ENCODE data around the gene LRIT3. TPM values are rescaled to one million over a fixed set of nuclear protein-coding genes. Genes with fewer than 3 reads are reported as not detected.

The LRIT3 gene
- total and polyA plus RNA-seq, 2 experiments from 2014 or later, result 0.11 TPM; not detected in 1

GRCh38 chr4:109833756-109834155, 14.2 kb upstream of the LRIT3 start:
- no peak overlapping the region for H3K4me3 ChIP-seq
- H3K9ac ChIP-seq, result no peak overlapping the region
- no peaks in the 10 kb centered on the region for H4K20me1 ChIP-seq (ENCODE audit: insufficient read depth)
- no peak overlapping the region for H3K27ac ChIP-seq
- in situ Hi-C loops (cut with MboI), result no loop called here
- no peak for DNase-seq
- no peaks in the 10 kb centered on the region for H3K27me3 ChIP-seq (replicated peaks; ENCODE audit: insufficient read depth)
- H3K36me3 ChIP-seq (ENCODE audit: low read depth), result no peaks in the 10 kb centered on the region
- H3K79me2 ChIP-seq (ENCODE audit: insufficient read depth), result no peaks in the 10 kb centered on the region
- H3K9me2 ChIP-seq (ENCODE audit: insufficient read depth), result no peaks in the 10 kb centered on the region
- no peak overlapping the region for H3K4me2 ChIP-seq (ENCODE audit: unreplicated experiment)
- no peak overlapping the region for H2AFZ ChIP-seq
- no peaks in the 10 kb centered on the region for H3F3A ChIP-seq (ENCODE audit: insufficient read depth)
- H3K9me3 ChIP-seq (ENCODE audit: low read depth), result no peaks in the 10 kb centered on the region
- 84 to 86% methylated on average over 4 of the region's 4 CpGs for WGBS, 2 experiments (ENCODE audit: low coverage in 1 of 2, low lambda C conversion rate in 2 of 2, missing lambda C conversion rate in 2 of 2)
- TF ChIP-seq EZH2 (IDR thresholded peaks at IDR 0.05; ENCODE audit: insufficient read depth, poor library complexity, severe bottlenecking) (no peak), EZH2phosphoT487 (IDR thresholded peaks at IDR 0.05; ENCODE audit: insufficient read depth, low read depth) (no peak)
- H3K4me1 ChIP-seq (ENCODE audit: insufficient read depth), result no peaks in the 10 kb centered on the region

GRCh38 chr4:109836985-109837384, 10.9 kb upstream of the LRIT3 start:
- H2AFZ ChIP-seq, result no peak overlapping the region
- WGBS, 2 experiments (ENCODE audit: low coverage in 1 of 2, low lambda C conversion rate in 2 of 2, missing lambda C conversion rate in 2 of 2), result 32 to 45% methylated on average over 3 of the region's 3 CpGs

GRCh38 chr4:109846395-109847098, 1.4 kb upstream of the LRIT3 start:
- in situ Hi-C loops (cut with MboI), result no loop called here
- H3F3A ChIP-seq (ENCODE audit: insufficient read depth), result no peaks in the 10 kb centered on the region
- no peak overlapping the region for H3K4me3 ChIP-seq
- no peaks in the 10 kb centered on the region for H3K9me3 ChIP-seq (ENCODE audit: low read depth)
- no peak overlapping the region for H3K4me2 ChIP-seq (ENCODE audit: unreplicated experiment)
- no peak overlapping the region for H3K27ac ChIP-seq
- H3K9me2 ChIP-seq (ENCODE audit: insufficient read depth), result no peaks in the 10 kb centered on the region
- no peak overlapping the region for H2AFZ ChIP-seq
- no peaks in the 10 kb centered on the region for H4K20me1 ChIP-seq (ENCODE audit: insufficient read depth)
- no peak for DNase-seq
- no peaks in the 10 kb centered on the region for H3K27me3 ChIP-seq (replicated peaks; ENCODE audit: insufficient read depth)
- no peaks in the 10 kb centered on the region for H3K4me1 ChIP-seq (ENCODE audit: insufficient read depth)
- H3K36me3 ChIP-seq (ENCODE audit: low read depth), result no peaks in the 10 kb centered on the region
- H3K9ac ChIP-seq, result no peak overlapping the region
- no peaks in the 10 kb centered on the region for H3K79me2 ChIP-seq (ENCODE audit: insufficient read depth)
- no peak for TF ChIP-seq EZH2phosphoT487 (IDR thresholded peaks at IDR 0.05; ENCODE audit: insufficient read depth, low read depth)
- TF ChIP-seq EZH2 (IDR thresholded peaks at IDR 0.05; ENCODE audit: insufficient read depth, poor library complexity, severe bottlenecking), result no peak
- 71 to 74% methylated on average over 6 of the region's 6 CpGs for WGBS, 2 experiments (ENCODE audit: low coverage in 1 of 2, low lambda C conversion rate in 2 of 2, missing lambda C conversion rate in 2 of 2)

More at GRCh38 chr4:109836985-109837384, 10.9 kb upstream of the LRIT3 start:
- Histone ChIP-seq H3K9me2 (ENCODE audit: insufficient read depth) (no peaks in the 10 kb centered on the region), H3K4me3 (no peak overlapping the region), H4K20me1 (ENCODE audit: insufficient read depth) (no peaks in the 10 kb centered on the region), H3F3A (ENCODE audit: insufficient read depth) (no peaks in the 10 kb centered on the region), H3K27me3 (replicated peaks; ENCODE audit: insufficient read depth) (no peaks in the 10 kb centered on the region), H3K9me3 (ENCODE audit: low read depth) (no peaks in the 10 kb centered on the region), H3K4me1 (ENCODE audit: insufficient read depth) (no peaks in the 10 kb centered on the region), H3K79me2 (ENCODE audit: insufficient read depth) (no peaks in the 10 kb centered on the region), H3K27ac (no peak overlapping the region), H3K4me2 (ENCODE audit: unreplicated experiment) (no peak overlapping the region), H3K9ac (no peak overlapping the region), H3K36me3 (ENCODE audit: low read depth) (no peaks in the 10 kb centered on the region)
- no peak for DNase-seq
- no peak for TF ChIP-seq EZH2phosphoT487 (IDR thresholded peaks at IDR 0.05; ENCODE audit: insufficient read depth, low read depth)
- no peak for TF ChIP-seq EZH2 (IDR thresholded peaks at IDR 0.05; ENCODE audit: insufficient read depth, poor library complexity, severe bottlenecking)
- in situ Hi-C loops (cut with MboI), result no loop called here

- TF ChIP-seq EZH2phosphoT487 (IDR thresholded peaks at IDR 0.05; ENCODE audit: insufficient read depth, low read depth) (no peak), EZH2 (IDR thresholded peaks at IDR 0.05; ENCODE audit: insufficient read depth, poor library complexity, severe bottlenecking) (no peak)
- Histone ChIP-seq H3K9ac (no peak overlapping the region), H4K20me1 (ENCODE audit: insufficient read depth) (no peaks in the 10 kb centered on the region), H3K9me2 (ENCODE audit: insufficient read depth) (no peaks in the 10 kb centered on the region), H3K4me1 (ENCODE audit: insufficient read depth) (no peaks in the 10 kb centered on the region), H2AFZ (no peak overlapping the region), H3K36me3 (ENCODE audit: low read depth) (no peaks in the 10 kb centered on the region), H3K79me2 (ENCODE audit: insufficient read depth) (no peaks in the 10 kb centered on the region), H3F3A (ENCODE audit: insufficient read depth) (no peaks in the 10 kb centered on the region), H3K9me3 (ENCODE audit: low read depth) (no peaks in the 10 kb centered on the region), H3K27ac (no peak overlapping the region), H3K4me3 (no peak overlapping the region), H3K4me2 (ENCODE audit: unreplicated experiment) (no peak overlapping the region), H3K27me3 (replicated peaks; ENCODE audit: insufficient read depth) (no peaks in the 10 kb centered on the region)
- in situ Hi-C loops (cut with MboI), result no loop called here
- no peak for DNase-seq
- 51 to 58% methylated on average over 2 of the region's 2 CpGs for WGBS, 2 experiments (ENCODE audit: low coverage in 1 of 2, low lambda C conversion rate in 2 of 2, missing lambda C conversion rate in 2 of 2)
Observed at GRCh38 chr4:109848501-109848900, 594 bp downstream of the LRIT3 start.

Measured in GM23248 (cell line).